Measurements from ENCODE around the gene RFXAP.

DNA sequence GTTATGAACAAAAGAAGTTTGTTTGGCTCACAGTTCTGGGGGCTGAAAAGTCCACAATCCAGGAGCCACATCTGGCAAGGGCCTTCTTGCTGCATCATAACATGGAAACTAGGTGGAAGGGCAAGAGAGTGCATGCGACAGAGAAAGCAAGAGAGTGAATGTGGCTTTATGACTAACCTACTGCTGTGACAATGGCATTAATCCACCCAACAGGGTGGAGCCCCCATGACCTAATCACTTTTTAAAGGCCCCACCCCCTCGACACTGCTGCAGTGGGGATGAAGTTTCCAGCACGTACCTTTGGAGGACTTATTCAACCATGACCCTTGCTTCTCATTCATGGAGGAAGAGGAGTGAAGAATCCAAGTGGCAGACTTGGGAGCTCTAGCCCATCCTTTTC lies 30.0 kb upstream of the RFXAP start:
- TF ChIP-seq POLR2AphosphoS5 (IDR thresholded peaks at IDR 0.05; ENCODE audit: low read depth, low read length) (no peak), SIN3A (IDR thresholded peaks at IDR 0.05; ENCODE audit: borderline replicate concordance, insufficient read depth, low read length) (no peak)
- TF ChIP-seq, protein P1, sequence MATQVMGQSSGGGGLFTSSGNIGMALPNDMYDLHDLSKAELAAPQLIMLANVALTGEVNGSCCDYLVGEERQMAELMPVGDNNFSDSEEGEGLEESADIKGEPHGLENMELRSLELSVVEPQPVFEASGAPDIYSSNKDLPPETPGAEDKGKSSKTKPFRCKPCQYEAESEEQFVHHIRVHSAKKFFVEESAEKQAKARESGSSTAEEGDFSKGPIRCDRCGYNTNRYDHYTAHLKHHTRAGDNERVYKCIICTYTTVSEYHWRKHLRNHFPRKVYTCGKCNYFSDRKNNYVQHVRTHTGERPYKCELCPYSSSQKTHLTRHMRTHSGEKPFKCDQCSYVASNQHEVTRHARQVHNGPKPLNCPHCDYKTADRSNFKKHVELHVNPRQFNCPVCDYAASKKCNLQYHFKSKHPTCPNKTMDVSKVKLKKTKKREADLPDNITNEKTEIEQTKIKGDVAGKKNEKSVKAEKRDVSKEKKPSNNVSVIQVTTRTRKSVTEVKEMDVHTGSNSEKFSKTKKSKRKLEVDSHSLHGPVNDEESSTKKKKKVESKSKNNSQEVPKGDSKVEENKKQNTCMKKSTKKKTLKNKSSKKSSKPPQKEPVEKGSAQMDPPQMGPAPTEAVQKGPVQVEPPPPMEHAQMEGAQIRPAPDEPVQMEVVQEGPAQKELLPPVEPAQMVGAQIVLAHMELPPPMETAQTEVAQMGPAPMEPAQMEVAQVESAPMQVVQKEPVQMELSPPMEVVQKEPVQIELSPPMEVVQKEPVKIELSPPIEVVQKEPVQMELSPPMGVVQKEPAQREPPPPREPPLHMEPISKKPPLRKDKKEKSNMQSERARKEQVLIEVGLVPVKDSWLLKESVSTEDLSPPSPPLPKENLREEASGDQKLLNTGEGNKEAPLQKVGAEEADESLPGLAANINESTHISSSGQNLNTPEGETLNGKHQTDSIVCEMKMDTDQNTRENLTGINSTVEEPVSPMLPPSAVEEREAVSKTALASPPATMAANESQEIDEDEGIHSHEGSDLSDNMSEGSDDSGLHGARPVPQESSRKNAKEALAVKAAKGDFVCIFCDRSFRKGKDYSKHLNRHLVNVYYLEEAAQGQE (IDR thresholded peaks at IDR 0.05; ENCODE audit: insufficient read depth in 1 of 2, low read depth in 2 of 2, low read length in 2 of 2): no peak
